ENCODE data around the gene ATG16L2.

The ATG16L2 gene, protein sequence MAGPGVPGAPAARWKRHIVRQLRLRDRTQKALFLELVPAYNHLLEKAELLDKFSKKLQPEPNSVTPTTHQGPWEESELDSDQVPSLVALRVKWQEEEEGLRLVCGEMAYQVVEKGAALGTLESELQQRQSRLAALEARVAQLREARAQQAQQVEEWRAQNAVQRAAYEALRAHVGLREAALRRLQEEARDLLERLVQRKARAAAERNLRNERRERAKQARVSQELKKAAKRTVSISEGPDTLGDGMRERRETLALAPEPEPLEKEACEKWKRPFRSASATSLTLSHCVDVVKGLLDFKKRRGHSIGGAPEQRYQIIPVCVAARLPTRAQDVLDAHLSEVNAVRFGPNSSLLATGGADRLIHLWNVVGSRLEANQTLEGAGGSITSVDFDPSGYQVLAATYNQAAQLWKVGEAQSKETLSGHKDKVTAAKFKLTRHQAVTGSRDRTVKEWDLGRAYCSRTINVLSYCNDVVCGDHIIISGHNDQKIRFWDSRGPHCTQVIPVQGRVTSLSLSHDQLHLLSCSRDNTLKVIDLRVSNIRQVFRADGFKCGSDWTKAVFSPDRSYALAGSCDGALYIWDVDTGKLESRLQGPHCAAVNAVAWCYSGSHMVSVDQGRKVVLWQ

GRCh38 chr11:72814286-72815109, at the start of gene ATG16L2:
Gene ATG16L2 (plus strand): TSS chr11:72814411. CDS start chr11:72814446, 35 bp downstream.
- DNase-seq (ENCODE audit: low spot score) = peak; percentile 81

DNA sequence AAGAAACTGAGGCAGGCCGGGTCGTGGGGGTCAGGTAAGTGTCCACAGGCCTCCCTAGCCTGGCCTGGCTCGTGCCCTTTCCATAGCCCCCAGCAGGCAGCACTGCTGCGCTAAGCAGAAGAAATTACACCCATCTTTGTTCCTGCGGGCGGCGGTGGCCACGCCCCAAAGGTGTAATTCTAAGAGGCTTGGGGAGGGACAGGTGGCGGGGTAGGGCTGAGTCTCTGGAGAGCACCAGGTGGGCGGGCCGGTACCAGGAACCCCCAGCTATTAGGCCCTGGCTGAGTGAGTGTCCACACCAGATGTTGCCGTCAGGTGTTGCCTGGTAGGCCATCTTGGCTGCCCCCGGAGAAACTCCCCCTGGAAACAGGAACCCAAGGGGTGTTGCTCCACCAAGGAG, 49.7 kb upstream of the ATG16L2 start:
- DNase-seq (ENCODE audit: low spot score) = no peak

DNA sequence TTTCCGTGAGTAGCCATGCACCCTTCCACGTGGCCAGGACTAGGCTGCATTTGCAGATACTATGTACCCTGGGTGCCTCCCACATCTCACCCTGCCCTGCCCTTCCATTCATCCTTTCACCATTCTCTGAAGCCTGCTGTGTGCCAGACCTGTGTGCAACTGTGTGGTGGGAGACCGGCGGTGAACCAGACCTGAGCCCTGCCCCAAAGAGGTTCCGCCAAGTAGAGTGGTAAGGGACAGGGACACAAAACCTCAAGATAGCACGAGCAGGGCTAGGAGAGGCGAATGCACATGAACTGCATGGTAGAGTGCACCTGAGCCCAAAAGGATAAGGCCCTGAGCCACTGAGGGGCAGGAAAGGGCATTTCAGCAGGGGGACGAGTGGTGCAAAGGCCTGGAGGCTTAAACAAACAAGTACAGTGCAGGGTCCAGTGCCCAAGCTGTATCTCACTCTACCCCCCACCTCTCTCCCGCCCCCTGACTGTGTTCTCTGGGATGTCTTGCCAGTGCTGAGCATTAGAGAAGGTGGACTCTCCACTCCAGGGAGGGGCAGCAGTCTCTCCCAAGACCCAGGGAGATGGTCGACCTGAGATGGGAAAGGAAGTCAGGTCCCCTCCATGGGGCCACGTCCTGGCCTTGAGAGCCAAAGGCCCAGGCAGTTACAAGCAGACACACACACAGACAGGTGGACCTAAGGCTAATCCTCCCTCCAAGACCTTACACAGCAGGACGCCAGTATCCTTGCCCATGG, 47.9 kb upstream of the ATG16L2 start:
- no peak for DNase-seq (ENCODE audit: low spot score)

DNA sequence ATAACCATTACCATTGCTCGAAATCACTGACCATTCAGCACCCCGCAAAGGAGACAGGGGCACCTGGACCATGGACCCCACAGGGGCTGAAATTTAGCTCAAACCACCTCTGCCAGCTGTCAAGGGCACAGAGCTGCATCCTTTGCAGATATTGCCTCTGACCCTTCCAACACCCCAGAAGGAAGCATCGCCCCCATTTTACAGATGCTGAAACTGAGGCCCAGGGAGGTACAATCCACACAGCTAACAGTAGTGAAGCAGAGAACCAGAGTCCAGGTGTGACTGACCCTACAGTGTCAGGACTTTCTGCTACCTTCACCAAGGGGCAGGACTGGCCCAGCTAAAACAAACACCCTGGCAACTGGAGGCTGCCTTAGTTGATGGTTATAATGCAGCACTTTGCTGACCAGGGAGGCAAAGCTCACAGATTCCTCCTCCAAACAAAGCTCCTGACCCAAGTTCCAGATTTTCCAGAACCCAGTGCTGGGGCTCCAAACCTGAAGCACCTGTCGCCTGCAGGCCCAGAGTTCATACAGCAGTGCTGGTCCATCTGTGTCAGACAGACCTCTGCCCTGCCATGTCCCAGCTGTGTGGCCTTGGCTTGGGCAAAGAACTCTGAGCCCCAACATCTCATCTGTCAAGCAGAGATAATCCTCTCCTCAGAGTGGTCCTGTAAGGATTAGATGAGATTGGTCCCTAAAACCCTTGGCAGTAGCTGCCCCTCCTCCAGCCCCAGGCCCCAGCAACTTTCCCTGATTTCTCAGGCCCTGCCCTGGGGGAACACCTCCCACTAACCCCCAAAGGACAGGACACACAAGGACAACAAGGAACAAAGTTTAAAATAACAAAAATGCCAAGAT, 46.8 kb upstream of the ATG16L2 start:
- DNase-seq (ENCODE audit: low spot score) = no peak

DNA sequence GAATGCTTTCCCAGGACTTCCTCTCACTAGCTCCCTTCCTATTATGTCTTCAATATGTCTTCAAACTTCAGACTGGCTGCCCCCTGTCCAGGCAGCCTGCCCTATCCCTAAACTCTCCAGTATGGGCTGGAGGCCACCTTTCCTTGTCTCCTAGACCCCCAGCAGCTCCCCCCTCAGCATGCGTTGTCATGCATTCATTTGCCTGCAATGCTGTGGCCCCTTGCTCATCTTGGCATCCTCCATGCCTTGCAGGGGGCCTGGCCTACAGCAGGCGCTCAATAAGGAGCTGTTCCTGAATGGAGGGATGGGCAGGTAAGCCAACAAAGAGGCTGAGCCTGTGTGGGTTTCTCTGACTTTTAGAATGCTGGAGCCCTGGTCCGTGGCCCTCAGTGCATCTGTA, 45.6 kb upstream of the ATG16L2 start:
- no peak for DNase-seq (ENCODE audit: low spot score)

GRCh38 chr11:72769680-72770079, 44.5 kb upstream of the ATG16L2 start:
- no peak for DNase-seq (ENCODE audit: low spot score)

DNA sequence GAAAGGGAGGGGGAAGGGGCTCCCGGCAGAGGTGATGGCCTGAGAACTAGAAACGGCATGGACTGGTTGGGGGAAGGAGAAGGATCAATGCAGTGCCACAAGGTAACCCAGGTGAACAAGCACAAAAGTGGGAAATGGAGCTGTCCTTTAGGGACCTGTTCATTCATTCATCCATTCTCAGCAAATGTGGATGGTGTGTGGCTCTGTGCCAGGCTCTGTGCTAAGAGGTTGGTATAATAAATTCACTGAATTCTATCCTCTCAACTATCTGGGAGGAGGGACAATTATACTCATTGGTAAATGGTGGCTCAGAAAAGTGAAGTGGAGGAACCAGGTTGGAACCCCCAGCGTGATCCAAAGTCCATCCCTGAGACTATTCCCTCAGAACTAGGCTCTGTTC, 43.4 kb upstream of the ATG16L2 start:
- no peak for DNase-seq (ENCODE audit: low spot score)

GRCh38 chr11:72771507-72771906, 42.7 kb upstream of the ATG16L2 start:
- no peak for DNase-seq (ENCODE audit: low spot score)

DNA sequence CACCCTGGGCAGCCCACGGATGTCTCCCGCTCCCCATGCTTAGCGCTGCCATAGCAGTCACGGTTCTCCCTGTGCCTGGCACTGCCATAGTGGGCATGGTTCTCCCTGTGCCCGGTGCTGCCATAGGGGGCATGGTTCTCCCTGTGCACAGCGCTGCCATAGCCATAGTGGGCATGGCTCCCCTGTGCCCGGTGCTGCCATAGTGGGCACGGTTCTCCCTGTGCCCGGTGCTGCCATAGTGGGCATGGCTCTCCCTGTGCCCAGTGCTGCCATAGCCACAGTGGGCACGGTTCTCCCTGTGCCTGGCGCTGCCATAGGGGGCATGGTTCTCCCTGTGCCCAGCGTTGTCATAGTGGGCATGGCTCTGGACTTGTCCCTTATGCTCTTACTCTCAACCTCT, 42.2 kb upstream of the ATG16L2 start:
- DNase-seq (ENCODE audit: low spot score) = no peak

- DNase-seq (ENCODE audit: low spot score) = no peak
Measured at GRCh38 chr11:72773291-72773690, 40.9 kb upstream of the ATG16L2 start.

- no peak for DNase-seq (ENCODE audit: low spot score)
Measured at GRCh38 chr11:72773696-72774095, 40.5 kb upstream of the ATG16L2 start.

DNA sequence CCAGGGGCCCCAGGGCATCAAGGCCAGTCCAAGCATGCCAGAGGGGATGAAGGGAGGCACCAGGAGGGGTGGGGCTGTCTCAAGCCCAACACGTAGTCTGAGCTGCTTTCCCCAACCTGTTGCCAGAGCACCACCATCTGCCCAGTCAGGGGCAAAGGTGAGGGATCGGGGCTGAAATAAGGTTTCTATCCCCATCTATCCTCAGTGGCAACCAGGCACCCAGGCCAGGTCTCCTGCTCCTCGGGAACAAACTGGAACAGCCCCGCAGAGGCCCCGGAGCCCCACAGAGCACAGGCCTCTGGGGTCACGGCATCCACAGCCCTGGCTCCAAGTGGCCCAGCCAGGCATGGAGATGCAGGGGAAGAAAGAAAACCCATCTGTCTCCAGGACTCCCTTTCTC, 39.7 kb upstream of the ATG16L2 start:
- DNase-seq (ENCODE audit: low spot score) = no peak

DNA sequence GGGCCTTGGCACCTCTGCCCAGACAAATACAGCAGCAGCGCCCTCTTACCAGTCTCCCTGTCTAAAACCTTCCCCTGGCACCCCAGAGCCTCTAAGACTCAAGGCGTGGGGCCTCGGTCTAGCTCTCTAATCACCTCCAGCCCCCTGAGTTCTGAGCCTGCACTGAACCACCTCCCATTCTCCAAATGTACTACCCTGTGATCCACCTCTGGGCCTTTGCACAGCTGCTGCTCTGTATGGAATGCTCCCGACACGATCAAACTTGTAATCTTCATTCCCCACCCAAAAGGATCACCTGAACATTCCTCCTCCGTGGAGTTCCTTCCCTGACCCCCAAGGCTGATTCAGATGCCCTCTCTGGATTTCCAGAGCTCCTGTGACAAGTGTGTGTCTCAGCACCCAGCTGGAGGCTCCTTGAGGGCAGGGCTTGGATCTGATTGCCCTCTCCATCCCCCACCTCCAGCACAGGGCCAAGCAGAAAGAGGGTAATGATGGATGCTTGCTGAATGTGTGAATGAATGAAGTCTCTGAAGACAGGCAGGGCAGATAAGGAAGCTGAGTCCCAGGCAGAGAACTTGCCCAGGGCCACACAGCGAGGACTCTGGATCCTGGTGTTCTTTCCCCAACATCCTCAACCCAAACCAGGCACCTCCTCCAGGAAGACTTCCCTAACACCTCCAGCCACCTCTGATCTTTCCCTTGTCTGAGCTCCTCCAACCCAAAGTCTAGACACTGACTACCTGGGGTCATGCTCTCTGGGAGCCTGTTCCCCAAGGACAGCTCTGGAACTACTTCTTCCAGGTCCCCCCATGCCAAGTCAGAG, 38.7 kb upstream of the ATG16L2 start:
- DNase-seq (ENCODE audit: low spot score) = no peak

GRCh38 chr11:72776117-72776843, 37.9 kb upstream of the ATG16L2 start:
- DNase-seq (ENCODE audit: low spot score) = no peak

GRCh38 chr11:72776844-72777754, 37.1 kb upstream of the ATG16L2 start:
- no peak for DNase-seq (ENCODE audit: low spot score)

DNA sequence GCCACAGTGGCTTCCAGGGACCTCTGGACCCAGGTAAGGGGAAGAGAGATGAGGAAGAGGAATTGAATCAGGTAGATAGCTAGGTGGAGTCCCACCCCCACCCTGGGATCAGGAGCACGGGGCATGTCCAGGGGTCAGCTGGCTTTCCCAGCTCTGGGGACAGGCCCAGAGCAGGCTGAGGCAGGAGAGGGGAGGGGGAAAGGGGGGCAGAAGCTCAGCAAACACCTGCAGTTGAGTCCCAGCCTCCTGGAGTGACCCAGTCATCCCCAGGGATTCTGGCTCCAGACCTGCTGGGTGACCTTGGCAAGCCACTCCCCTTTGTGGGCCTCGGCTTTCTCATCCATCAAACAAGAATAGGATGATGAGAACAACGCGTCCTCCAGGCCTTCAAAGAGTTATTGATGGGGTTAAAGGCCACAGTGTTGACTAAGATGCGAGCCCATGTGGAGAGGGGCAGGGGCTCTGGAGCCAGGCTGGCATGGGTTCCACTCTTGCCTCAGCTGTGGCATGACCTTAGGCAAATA, 36.4 kb upstream of the ATG16L2 start:
- no peak for DNase-seq (ENCODE audit: low spot score)

DNA sequence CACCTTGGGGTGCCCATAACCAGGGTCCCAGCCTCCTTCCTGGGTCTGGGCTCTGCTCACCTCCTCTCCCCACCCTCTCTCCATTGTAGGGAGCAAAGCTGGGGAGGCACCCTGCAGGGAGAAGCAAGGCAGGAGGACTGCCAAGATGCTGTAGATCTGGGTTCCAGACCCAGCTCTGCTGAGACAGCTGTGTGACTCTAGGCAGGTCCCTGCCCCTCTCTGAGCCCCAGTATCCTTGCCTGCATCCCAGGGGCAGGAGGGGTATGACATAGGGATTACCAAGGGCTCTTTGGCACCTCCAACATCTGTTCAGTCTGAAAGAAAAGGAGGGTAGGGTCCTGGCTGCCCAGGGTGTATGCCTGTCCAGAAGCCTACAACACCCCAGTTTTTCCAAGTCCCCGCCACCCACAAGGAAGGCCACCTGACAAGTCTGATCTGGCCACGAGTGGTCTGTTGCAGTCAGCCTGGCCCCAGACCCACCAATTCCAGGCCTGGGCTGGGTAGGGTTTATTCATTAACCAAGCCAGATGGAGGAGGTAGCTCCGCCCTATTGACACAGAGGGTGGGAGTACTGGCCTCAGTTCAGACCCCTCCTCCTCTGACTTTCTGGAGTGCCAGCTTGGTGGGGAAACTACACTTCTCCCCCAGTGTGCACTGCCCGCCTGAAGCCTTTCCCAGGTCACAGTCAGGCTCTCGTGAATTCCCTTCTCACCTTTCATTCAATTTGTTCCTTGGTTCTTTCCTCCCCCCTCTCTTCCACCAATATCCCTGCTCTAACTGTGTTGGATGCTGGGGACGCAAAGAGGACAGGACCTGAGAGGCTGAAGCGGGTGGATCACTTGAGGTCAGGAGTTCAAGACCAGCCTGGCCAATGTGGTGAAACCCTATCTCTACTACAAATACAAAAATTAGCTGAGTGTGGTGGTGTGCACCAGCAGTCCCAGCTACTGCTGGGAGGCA, 35.4 kb upstream of the ATG16L2 start:
- DNase-seq (ENCODE audit: low spot score) = no peak

Data from cerebellar cortex (tissue), 1 donor.